SKM-1 (cell line): ENCODE data around the gene ATP5F1A.
"Not testable (repeated sequence)": the region's sequence is repeated elsewhere in the genome, so short reads cannot be mapped to it uniquely, and the experiment has no call there.

ENCODE experiments used
- DNase-seq: peaks from one replicate; lab custom pipeline; 2025; ENCODE audit not compliant: unreplicated experiment; lab: John Stamatoyannopoulos, UW

ATP5F1A gene

GRCh38 chr18:46097801-46098615, at the start of gene ATP5F1A:
Gene ATP5F1A, minus strand, starts transcription at chr18:46098296. Its CDS starts 65 bp downstream, at chr18:46098231.
- DNase-seq = peak; percentile 73

GRCh38 chr18:46141199-46141598, 43.1 kb upstream of the ATP5F1A start:
- peak; percentile 14 for DNase-seq

GRCh38 chr18:46140173-46140572, 42.1 kb upstream of the ATP5F1A start:
- DNase-seq = no peak

GRCh38 chr18:46134920-46135675, 37.0 kb upstream of the ATP5F1A start:
- DNase-seq = no peak

- DNase-seq = no peak
Measured at GRCh38 chr18:46133534-46133933, 35.4 kb upstream of the ATP5F1A start.

GRCh38 chr18:46130549-46130948, 32.5 kb upstream of the ATP5F1A start:
- not testable (repeated sequence) for DNase-seq

GRCh38 chr18:46130061-46130460, 32.0 kb upstream of the ATP5F1A start:
- DNase-seq = no peak

GRCh38 chr18:46126625-46127024, 28.5 kb upstream of the ATP5F1A start:
- not testable (repeated sequence) for DNase-seq

- DNase-seq = no peak
Measured at GRCh38 chr18:46113751-46114150, 15.7 kb upstream of the ATP5F1A start.

GRCh38 chr18:46110406-46110805, 12.3 kb upstream of the ATP5F1A start:
- DNase-seq = no peak

- DNase-seq = no peak
Measured at GRCh38 chr18:46109386-46109785, 11.3 kb upstream of the ATP5F1A start.

GRCh38 chr18:46104128-46104911, 6.2 kb upstream of the ATP5F1A start, which contains the start of gene HAUS1:
Gene HAUS1, plus strand, starts transcription at chr18:46104385. Its CDS starts 27 bp downstream, at chr18:46104412.
- DNase-seq = peak; percentile 63

- DNase-seq = no peak
Measured at GRCh38 chr18:46099463-46099862, 1.4 kb upstream of the ATP5F1A start.

- DNase-seq = no peak
Measured at GRCh38 chr18:46098616-46098933, 479 bp upstream of the ATP5F1A start.

- no peak for DNase-seq
Measured at GRCh38 chr18:46097431-46097800, 680 bp downstream of the ATP5F1A start.

GRCh38 chr18:46096651-46097300, 1.3 kb downstream of the ATP5F1A start:
- no peak for DNase-seq

GRCh38 chr18:46095532-46095931, 2.6 kb downstream of the ATP5F1A start:
- DNase-seq = no peak

GRCh38 chr18:46088501-46088900, 9.6 kb downstream of the ATP5F1A start:
- not testable (repeated sequence) for DNase-seq

GRCh38 chr18:46084431-46084830, 13.7 kb downstream of the ATP5F1A start:
- DNase-seq = no peak

- DNase-seq = no peak
Measured at GRCh38 chr18:46080156-46080555, 17.9 kb downstream of the ATP5F1A start.

GRCh38 chr18:46079336-46079735, 18.8 kb downstream of the ATP5F1A start:
- DNase-seq = no peak
